Liver (tissue), 9 donors: Measurements from ENCODE around the gene RRP15. TPM values are rescaled to one million over a fixed set of nuclear protein-coding genes. Genes with fewer than 3 reads are reported as not detected.

Experiments used
- DNase-seq: peaks from one replicate; pipeline ENCODE4 v3.0.0-alpha.2; 2017; ENCODE audit warnings: low spot score
- H3K27ac ChIP-seq, 2 donors: one replicate each; pipeline ENCODE4 v1.7.0; 2013; ENCODE audit warnings: inconsistent platforms in 2 of 2, low read length in 2 of 2, control low read depth in 1 of 2, low read depth in 1 of 2, mild to moderate bottlenecking in 1 of 2
- H3K27me3 ChIP-seq, 4 donors: one replicate each; pipeline versions ENCODE4 v1.6.1 to v1.7.0; 2013; ENCODE audit warnings: low read length in 3 of 4, inconsistent platforms in 1 of 4, mild to moderate bottlenecking in 1 of 4, moderate library complexity in 1 of 4; ENCODE audit not compliant: control insufficient read depth in 4 of 4, insufficient read depth in 4 of 4
- H3K36me3 ChIP-seq, 4 donors: one replicate each; pipeline versions ENCODE4 v1.6.1 to v1.7.0; 2013; ENCODE audit warnings: low read length in 3 of 4, mild to moderate bottlenecking in 3 of 4, low read depth in 1 of 4, moderate library complexity in 1 of 4; ENCODE audit not compliant: control insufficient read depth in 4 of 4, insufficient read depth in 3 of 4
- H3K4me1 ChIP-seq, 4 donors: one replicate each; pipeline versions ENCODE4 v1.6.1 to v1.7.0; 2013; ENCODE audit warnings: low read length in 3 of 4, mild to moderate bottlenecking in 3 of 4, moderate library complexity in 1 of 4; ENCODE audit not compliant: control insufficient read depth in 4 of 4, insufficient read depth in 4 of 4
- H3K4me3 ChIP-seq, 3 donors: one replicate each; pipeline versions ENCODE4 v1.6.1 to v1.7.0; 2013; ENCODE audit warnings: low read length in 3 of 3, control low read depth in 1 of 3, low read depth in 1 of 3, mild to moderate bottlenecking in 1 of 3
- H3K9ac ChIP-seq, 2 donors: one replicate each; pipeline ENCODE4 v1.7.0; 2013; ENCODE audit warnings: low read length in 2 of 2, mild to moderate bottlenecking in 2 of 2, moderate library complexity in 2 of 2, control low read depth in 1 of 2, low read depth in 1 of 2
- H3K9me3 ChIP-seq, 4 donors: one replicate each; pipeline versions ENCODE4 v1.6.1 to v1.7.0; 2013; ENCODE audit warnings: low read length in 3 of 4; ENCODE audit not compliant: control insufficient read depth in 4 of 4
- CTCF ChIP-seq: fragments of 150-350 bp; IDR thresholded peaks from 2 replicates; pipeline ENCODE4 v1.5.1; 2017; ENCODE audit warnings: improper control_type of control experiment, low read depth, low read length; ENCODE audit not compliant: missing input control
- EGR1 ChIP-seq, 2 donors: IDR thresholded peaks; 2 replicates each; pipeline ENCODE4 v1.6.1; 2016 to 2018; ENCODE audit warnings: antibody characterized with exemption in 2 of 2, low read depth in 2 of 2
- GABPA ChIP-seq, 2 donors: IDR thresholded peaks in 1 of 2; conservative IDR thresholded peaks in 1 of 2; 2 replicates each; pipeline ENCODE4 v1.6.1; 2016; ENCODE audit warnings: antibody characterized with exemption in 2 of 2, mild to moderate bottlenecking in 1 of 2, moderate library complexity in 1 of 2
- HNF4A ChIP-seq, 2 donors: conservative IDR thresholded peaks; 2 replicates each; pipeline ENCODE4 v1.6.1; 2016; ENCODE audit warnings: antibody characterized with exemption in 2 of 2, mild to moderate bottlenecking in 2 of 2
- HNF4G ChIP-seq: IDR thresholded peaks from 2 replicates; pipeline ENCODE4 v1.6.1; 2016; ENCODE audit warnings: antibody characterized with exemption
- JUND ChIP-seq, 2 donors: IDR thresholded peaks; 2 replicates each; pipeline ENCODE4 v1.6.1; 2016; ENCODE audit warnings: antibody characterized with exemption in 2 of 2
- RAD21 ChIP-seq, 2 donors: IDR thresholded peaks; 2 replicates each; pipeline ENCODE4 v1.6.1; 2016; ENCODE audit warnings: antibody characterized with exemption in 2 of 2, mild to moderate bottlenecking in 2 of 2
- REST ChIP-seq: IDR thresholded peaks from 2 replicates; pipeline ENCODE4 v1.6.1; 2016; ENCODE audit warnings: antibody characterized with exemption, mild to moderate bottlenecking
- RXRA ChIP-seq, 2 donors: IDR thresholded peaks; 2 replicates each; pipeline ENCODE4 v1.6.1; 2017 to 2018; ENCODE audit warnings: antibody characterized with exemption in 2 of 2, mild to moderate bottlenecking in 1 of 2
- SP1 ChIP-seq: IDR thresholded peaks from 2 replicates; pipeline ENCODE4 v1.6.1; 2018; ENCODE audit warnings: antibody characterized with exemption, mild to moderate bottlenecking
- YY1 ChIP-seq: IDR thresholded peaks from 2 replicates; pipeline ENCODE4 v1.6.1; 2016; ENCODE audit warnings: antibody characterized with exemption, mild to moderate bottlenecking
- WGBS: extraction: QIAGEN DNeasy Blood & Tissue Kit; methylation state at CpG from one replicate; pipeline ENCODE4 v1.1.7; 2013; 5-methylcytosine and 5-hydroxymethylcytosine counted together
- polyA plus RNA-seq, 2 donors: library from polyadenylated mRNA; stranded (reverse) in 1 of 2; unstranded in 1 of 2; fragments of 200-250 nt in 1 of 2; fragments of >200 nt in 1 of 2; fragmentation: Nextera tagmentation in 1 of 2; extraction: Ambion mirVana in 1 of 2; gene quantifications; one replicate each; pipeline versions ENCODE4 v1.2.1 to v1.2.3, GENCODE V29; 2013 to 2015
- total RNA-seq, 2 donors: library from RNA; depleted of rRNA; stranded (reverse); fragments of >200 nt; gene quantifications; one replicate each; pipeline ENCODE4 v1.2.3, GENCODE V29; 2014
- TF ChIP-seq, protein P1 (sequence below): IDR thresholded peaks from 2 replicates; pipeline ENCODE4 v1.6.1; 2016; ENCODE audit warnings: antibody characterized with exemption
- TF ChIP-seq, protein P2 (sequence below): IDR thresholded peaks from 2 replicates; pipeline ENCODE4 v1.6.1; 2016; ENCODE audit warnings: antibody characterized with exemption
- TF ChIP-seq, protein P3 (sequence below): IDR thresholded peaks from 2 replicates; pipeline ENCODE4 v1.6.1; 2016; ENCODE audit warnings: antibody characterized with exemption
- donor health status: healthy.
- donor health status: healthy.
- donor health status: healthy.
- donor health status: healthy.
- donor health status: healthy.

RRP15 gene
- total and polyA plus RNA-seq, 4 donors: 2.4 to 9.2 (median 5.2) TPM

DNA sequence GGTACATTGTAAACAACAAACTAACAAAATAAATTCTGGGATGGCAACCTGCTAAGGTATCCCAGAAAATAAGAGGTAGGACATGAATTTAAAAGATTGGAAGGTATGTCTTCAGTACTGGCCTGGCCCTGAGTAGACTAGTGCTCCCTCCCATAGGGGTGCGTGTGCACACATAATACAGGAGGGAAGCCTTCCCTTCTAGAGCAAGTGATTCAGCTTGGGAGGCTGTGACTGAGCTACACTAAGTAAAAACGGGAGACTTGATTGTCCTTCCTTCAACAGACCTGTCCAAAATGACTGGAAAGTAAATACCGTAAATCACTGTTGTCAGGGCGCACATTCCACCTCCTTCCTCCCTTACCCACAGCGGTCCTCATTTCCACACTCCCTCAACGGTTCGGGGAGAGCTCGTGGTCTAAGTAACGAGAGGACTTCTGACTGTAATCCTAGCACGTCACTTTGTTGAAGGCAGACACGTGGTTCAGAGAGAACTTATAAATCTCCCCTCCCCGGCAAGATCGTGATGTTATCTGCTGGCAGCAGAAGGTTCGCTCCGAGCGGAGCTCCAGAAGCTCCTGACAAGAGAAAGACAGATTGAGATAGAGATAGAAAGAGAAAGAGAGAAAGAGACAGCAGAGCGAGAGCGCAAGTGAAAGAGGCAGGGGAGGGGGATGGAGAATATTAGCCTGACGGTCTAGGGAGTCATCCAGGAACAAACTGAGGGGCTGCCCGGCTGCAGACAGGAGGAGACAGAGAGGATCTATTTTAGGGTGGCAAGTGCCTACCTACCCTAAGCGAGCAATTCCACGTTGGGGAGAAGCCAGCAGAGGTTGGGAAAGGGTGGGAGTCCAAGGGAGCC lies 60.0 kb downstream of the RRP15 start, which contains the start of gene TGFB2:
TGFB2 (plus strand) TSS at position 523 of the 859 bp plus-strand sequence. CDS start 1,366 bp downstream, outside the sequence.
- no peaks in the 10 kb centered on the region for H3K27me3 ChIP-seq
- H3K4me3 ChIP-seq: peak within 1 kb of the TSS; percentile 45 to 79 (median 66)
- TF ChIP-seq, protein P1, sequence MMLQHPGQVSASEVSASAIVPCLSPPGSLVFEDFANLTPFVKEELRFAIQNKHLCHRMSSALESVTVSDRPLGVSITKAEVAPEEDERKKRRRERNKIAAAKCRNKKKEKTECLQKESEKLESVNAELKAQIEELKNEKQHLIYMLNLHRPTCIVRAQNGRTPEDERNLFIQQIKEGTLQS: no peak
- TF ChIP-seq REST: no peak
- no peak for TF ChIP-seq YY1
- TF ChIP-seq SP1: no peak
- peaks cover 4 to 28% (median 24%) of the 10 kb centered on the region in 4 donors for H3K4me1 ChIP-seq
- peak within 1 kb of the TSS; percentile 49 to 53 for H3K9ac ChIP-seq
- WGBS: 7% methylated on average over 22 of the region's 22 CpGs
- H3K9me3 ChIP-seq: no peaks in the 10 kb centered on the region
- no peaks in the 10 kb centered on the region for H3K36me3 ChIP-seq
- H3K27ac ChIP-seq: peak within 1 kb of the TSS in 1 of 2 donors; percentile 42
- DNase-seq: no peak

DNA sequence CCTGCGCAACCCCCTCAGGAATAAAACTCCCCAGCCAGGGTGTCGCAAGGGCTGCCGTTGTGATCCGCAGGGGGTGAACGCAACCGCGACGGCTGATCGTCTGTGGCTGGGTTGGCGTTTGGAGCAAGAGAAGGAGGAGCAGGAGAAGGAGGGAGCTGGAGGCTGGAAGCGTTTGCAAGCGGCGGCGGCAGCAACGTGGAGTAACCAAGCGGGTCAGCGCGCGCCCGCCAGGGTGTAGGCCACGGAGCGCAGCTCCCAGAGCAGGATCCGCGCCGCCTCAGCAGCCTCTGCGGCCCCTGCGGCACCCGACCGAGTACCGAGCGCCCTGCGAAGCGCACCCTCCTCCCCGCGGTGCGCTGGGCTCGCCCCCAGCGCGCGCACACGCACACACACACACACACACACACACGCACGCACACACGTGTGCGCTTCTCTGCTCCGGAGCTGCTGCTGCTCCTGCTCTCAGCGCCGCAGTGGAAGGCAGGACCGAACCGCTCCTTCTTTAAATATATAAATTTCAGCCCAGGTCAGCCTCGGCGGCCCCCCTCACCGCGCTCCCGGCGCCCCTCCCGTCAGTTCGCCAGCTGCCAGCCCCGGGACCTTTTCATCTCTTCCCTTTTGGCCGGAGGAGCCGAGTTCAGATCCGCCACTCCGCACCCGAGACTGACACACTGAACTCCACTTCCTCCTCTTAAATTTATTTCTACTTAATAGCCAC lies 60.7 kb downstream of the RRP15 start:
- no peaks in the 10 kb centered on the region for H3K36me3 ChIP-seq
- H3K4me1 ChIP-seq: peaks cover 4 to 28% (median 24%) of the 10 kb centered on the region in 4 donors
- peak in 1 of 2 donors; percentile 15 for TF ChIP-seq RAD21 (IDR thresholded peaks at IDR 0.05)
- no peak for TF ChIP-seq HNF4G
- no peaks in the 10 kb centered on the region for H3K27me3 ChIP-seq
- DNase-seq: no peak
- H3K9me3 ChIP-seq: no peaks in the 10 kb centered on the region
- peak overlapping the region in 1 of 2 donors; percentile 42 for H3K27ac ChIP-seq
- 1% methylated on average over 64 of the region's 64 CpGs for WGBS
- peak overlapping the region; percentile 45 to 79 (median 66) for H3K4me3 ChIP-seq
- H3K9ac ChIP-seq: peak overlapping the region; percentile 49 to 53

- 7% methylated on average over 39 of the region's 39 CpGs for WGBS
- H3K4me3 ChIP-seq: peak overlapping the region; percentile 45 to 79 (median 66)
- no peak for DNase-seq
- H3K27me3 ChIP-seq: no peaks in the 10 kb centered on the region
- peak overlapping the region in 1 of 2 donors; percentile 53 for H3K9ac ChIP-seq
- peaks cover 4 to 28% (median 24%) of the 10 kb centered on the region in 4 donors for H3K4me1 ChIP-seq
- H3K27ac ChIP-seq: peak overlapping the region in 1 of 2 donors; percentile 31
- H3K36me3 ChIP-seq: no peaks in the 10 kb centered on the region
- no peaks in the 10 kb centered on the region for H3K9me3 ChIP-seq
- TF ChIP-seq CTCF (no peak), EGR1 (IDR thresholded peaks at IDR 0.05; ENCODE audit: low read depth in 2 of 2) (no peak), RXRA (IDR thresholded peaks at IDR 0.05) (no peak), HNF4A (conservative IDR thresholded peaks at IDR 0.05) (no peak), JUND (IDR thresholded peaks at IDR 0.05) (no peak), SP1 (no peak), HNF4G (no peak), RAD21 (IDR thresholded peaks at IDR 0.05) (no peak), GABPA (IDR thresholded peaks at IDR 0.05 in 1 of 2, conservative IDR thresholded peaks at IDR 0.05 in 1 of 2) (no peak)
- TF ChIP-seq, protein P1: no peak
- TF ChIP-seq, protein P2, sequence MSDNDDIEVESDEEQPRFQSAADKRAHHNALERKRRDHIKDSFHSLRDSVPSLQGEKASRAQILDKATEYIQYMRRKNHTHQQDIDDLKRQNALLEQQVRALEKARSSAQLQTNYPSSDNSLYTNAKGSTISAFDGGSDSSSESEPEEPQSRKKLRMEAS: no peak
- TF ChIP-seq, protein P3, sequence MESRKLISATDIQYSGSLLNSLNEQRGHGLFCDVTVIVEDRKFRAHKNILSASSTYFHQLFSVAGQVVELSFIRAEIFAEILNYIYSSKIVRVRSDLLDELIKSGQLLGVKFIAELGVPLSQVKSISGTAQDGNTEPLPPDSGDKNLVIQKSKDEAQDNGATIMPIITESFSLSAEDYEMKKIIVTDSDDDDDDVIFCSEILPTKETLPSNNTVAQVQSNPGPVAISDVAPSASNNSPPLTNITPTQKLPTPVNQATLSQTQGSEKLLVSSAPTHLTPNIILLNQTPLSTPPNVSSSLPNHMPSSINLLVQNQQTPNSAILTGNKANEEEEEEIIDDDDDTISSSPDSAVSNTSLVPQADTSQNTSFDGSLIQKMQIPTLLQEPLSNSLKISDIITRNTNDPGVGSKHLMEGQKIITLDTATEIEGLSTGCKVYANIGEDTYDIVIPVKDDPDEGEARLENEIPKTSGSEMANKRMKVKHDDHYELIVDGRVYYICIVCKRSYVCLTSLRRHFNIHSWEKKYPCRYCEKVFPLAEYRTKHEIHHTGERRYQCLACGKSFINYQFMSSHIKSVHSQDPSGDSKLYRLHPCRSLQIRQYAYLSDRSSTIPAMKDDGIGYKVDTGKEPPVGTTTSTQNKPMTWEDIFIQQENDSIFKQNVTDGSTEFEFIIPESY: no peak
Observed at GRCh38 chr1:218346391-218347204, 61.5 kb downstream of the RRP15 start.
